T47D (cell line): ENCODE measurements around the gene RAD9B.
"Not testable (repeated sequence)": the region's sequence is repeated elsewhere in the genome, so short reads cannot be mapped to it uniquely, and the experiment has no call there.

Experiments
- DNase-seq, 2 experiments: peaks; one replicate each; pipeline versions ENCODE4 v3.0.0 to v3.0.0-alpha.2; 2011 to 2012; ENCODE audit warnings: low read depth in 1 of 2, low spot score in 1 of 2
- JUND ChIP-seq: IDR thresholded peaks from 2 replicates; pipeline ENCODE4 v1.6.1; 2012; ENCODE audit warnings: low read depth
- in situ Hi-C: cut with HindIII; loops from 2 replicates; pipeline ENCODE4 v1.10.0; 2016; ENCODE audit warnings: low sequenced_read_pairs, low pct_unique_long_range_greater_than_20kb

Gene RAD9B

DNA sequence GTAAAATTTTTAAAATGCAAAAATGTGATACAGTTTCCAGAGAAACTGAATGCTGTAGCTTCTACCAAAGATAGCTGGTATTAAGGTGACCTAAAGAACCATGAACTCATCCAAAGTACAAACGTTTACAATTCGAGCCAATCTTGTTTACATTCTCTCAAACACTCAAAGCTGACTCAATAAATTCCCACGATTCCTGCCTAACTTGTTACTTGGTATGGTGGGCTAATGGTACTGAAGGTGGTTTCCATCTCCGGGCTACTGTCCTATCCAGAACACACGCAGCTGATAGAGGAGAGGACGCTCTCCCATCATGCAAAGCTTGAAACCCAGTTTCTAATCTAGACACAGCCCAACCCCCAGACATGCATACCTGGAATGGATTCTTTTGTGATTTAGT lies 31.5 kb downstream of the RAD9B start:
- no peak for TF ChIP-seq JUND
- peak in 1 of 2 experiments; percentile 26 for DNase-seq
- in situ Hi-C loops = no loop called here

DNA sequence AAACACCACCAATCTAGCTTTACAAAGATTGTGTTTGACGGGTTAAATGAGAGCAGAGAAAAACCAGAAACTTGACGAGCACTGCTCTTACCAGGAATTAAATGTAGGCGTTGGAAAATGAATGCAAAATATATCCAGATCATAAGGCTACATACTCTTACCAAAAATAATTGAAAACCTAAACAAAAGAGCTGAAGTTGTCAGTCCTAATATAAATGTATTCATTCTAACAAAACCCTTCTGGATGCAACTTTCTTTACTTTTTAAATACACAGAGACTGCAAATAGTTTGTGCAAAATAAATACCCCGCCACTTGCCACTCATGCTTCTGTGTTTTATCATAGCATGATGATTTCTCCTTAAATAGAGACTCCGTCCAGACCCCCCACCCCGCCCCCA lies 32.7 kb downstream of the RAD9B start:
- DNase-seq = no peak
- in situ Hi-C loops = no loop called here
- TF ChIP-seq JUND = no peak

DNA sequence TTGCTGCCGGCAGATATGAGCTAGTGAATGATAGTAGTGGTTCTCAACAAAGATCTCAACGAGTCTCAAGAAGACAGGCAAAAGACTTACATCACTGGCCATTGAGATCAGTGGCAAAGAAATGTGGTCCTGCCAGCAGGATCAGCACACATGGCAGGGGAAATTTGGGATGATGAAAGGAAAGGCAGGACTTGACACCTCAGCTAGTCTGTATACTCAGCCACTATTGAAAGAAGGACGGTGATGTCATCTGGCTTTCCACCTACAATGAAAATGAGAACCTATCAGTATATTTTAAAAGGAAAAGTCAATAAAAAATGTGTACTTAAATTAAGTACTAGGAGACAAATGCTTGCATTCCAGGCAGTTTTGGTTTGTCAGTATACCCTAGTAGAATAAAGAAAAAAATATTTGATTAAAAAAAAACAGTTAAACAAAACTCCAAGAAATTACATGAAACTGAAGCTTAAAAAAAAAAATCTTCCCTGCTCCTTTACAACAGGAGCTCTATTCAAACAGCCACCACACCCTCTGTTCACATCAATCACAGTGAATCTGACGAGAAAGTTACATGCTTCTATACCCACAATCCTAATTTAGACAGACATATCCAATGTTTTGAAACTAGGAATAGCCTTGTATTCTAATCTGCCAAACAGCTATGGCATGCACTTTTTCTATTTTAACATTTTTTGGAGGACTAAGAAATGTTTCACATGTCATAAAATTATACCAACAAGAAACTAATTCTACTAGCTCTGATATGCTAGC lies 34.9 kb downstream of the RAD9B start:
- in situ Hi-C loops = no loop called here
- TF ChIP-seq JUND = no peak
- no peak for DNase-seq

DNA sequence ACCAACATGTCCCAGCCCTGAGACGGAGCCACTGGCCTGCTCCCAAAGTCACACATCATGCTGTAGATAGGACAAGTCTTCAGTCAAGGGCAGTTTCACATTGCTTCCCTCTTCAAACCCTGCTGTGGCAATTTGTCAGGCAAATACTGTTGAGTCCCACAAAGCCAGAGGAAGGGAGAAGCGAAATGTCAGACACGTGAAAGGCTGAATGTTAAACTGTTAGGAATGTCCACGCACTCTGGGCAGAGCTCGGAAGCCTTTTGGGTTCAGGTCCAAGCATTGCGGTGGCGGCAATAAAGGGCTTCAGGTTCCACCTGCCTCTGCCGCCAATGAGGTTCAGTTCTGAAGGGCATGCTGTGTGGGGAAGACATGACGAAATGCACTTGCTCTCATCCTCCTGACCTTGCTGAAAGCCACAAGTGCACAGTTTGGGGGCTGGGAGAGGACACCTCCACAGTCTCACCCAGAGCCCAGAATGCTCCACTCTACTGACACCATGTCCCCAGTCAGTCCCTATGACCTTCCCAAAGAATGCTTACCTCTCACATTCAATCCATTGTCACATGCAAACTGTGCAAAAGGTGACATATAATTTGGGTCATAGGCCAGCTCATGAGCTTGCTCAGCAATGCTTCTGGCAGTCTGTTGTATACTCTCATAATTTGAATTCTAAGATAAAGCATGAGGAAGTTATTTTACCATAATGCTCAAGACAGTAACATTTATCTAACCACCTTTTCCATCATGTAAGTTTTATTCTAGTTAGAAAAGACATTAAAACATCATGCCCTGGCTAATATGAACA lies 35.7 kb downstream of the RAD9B start:
- TF ChIP-seq JUND = no peak
- DNase-seq = no peak
- in situ Hi-C loops = no loop called here

DNA sequence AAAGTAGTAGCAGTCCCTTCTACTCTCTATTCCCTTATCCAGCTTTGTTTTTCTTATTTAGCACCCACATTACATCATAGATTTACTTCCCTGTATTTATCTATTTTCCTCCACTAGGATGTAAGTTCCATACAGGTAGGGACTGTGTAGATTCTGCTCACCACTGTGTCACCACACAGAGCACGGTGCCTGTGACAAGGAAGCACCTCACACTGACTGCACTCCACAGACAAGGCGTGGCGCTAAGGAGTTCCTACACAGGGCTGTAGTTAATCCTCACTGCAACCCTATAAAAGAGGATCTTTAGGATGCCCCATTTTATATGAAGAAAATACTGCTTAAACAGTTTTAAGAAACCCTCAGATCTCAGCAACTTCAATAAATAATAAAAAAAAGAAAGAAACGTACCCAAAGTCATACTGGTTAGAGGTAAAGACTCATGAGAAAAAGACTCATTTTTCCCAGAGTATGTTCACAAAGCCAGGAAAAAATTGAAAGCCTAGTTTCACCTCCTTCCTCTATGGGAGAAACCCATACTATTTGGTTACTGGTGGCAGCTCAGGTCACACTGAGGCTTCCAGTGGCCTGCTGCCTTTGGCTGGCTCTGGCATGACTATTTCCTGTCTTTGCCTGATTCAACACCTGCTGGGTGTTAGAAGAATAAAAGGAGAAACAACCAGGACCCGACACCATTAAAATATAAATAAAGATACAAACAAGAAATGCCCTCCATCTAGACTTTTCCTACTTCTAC lies 36.9 kb downstream of the RAD9B start:
- no peak for DNase-seq
- TF ChIP-seq JUND = no peak
- in situ Hi-C loops = no loop called here

DNA sequence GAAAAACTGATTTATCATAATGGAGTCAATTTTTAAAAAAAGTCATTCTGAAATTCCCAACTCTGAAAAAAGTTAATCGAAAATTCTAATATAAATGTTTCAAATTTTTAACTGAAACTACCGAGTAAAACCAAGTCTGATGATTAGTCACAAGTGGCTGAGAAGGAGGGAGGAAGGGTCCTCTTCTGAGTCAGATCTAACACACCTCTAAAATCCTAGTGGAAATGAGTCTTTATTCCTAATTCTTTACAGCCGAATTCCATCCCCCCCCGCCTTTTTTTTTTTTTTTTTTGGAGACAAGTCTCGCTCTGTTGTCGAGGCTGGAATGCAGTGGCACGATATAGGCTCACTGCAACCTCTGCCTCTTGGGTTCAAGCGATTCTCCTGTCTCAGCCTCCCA lies 37.9 kb downstream of the RAD9B start:
- no peak for TF ChIP-seq JUND
- in situ Hi-C loops = no loop called here
- DNase-seq = no peak

DNA sequence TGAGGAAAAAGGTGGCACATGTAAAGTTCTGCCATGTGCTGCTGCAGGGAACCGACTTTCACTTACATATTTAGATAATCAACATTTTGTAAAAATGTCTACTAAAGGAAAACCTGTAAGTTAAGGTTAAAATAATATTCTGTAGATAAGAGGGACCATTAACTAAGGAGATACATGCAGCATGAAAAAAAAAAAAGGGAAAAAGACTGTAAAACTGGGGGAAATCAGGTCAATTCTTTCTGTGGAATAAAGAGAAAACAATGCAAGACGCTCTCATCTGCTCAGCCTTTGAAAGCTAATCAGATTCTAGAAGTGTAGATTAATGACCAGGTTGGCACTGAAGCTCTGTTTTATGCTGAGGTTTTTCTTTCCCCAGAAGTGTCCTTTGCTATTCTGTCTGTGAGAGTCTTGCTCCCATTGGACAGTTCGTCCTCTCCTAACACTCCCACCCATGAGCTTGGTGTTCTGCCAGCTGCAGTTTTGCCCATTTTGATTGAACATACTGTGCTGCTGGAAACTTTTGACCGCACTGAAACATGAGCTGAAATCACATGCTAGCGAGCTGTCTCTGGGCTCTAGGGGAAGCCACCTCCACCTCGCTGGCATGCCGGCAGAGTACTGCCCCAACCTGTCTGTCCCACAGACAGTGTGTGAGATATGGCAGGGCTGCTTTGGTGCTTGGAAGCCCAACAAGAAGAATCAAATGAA lies 41.3 kb downstream of the RAD9B start:
- DNase-seq = peak in 1 of 2 experiments; percentile 32
- no peak for TF ChIP-seq JUND
- in situ Hi-C loops = no loop called here

DNA sequence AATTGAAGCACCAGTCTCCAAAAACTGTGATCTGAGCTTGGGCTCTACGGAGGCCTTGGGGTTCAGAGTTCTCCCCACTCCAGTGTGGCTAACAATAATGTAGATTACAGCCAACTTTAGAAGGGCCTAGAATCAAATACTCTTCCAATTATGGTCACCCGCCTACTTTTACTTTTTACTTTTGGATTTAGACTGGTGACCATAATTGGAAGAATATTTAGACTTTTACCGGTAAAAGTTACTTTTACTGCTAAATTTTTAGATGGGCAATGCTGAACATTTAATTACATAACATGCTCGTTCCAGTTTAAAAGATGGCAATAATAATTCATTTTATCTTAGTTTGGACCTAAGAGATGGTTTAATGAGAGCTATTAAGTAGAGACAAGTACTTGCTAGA lies 41.8 kb downstream of the RAD9B start:
- DNase-seq = no peak
- in situ Hi-C loops = no loop called here
- no peak for TF ChIP-seq JUND

DNA sequence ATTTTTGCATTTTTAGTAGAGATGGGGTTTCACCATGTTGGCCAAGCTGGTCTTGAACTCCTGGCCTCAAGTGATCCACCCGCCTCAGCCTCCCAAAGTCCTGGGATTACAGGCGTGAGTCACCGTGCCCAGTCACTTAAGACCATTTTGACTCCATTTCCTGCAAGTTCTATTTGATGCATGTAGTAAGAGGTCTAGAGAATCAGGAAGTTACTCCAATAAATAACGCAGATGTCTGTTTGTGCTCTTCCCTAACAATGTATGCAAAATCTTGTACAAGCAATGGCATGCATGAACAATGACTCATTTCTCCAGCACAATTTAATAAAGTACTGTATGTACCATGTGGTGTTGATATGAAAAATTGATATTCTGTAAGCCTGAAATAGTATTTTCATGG lies 43.1 kb downstream of the RAD9B start:
- DNase-seq, in situ Hi-C loops: not testable (repeated sequence)

DNA sequence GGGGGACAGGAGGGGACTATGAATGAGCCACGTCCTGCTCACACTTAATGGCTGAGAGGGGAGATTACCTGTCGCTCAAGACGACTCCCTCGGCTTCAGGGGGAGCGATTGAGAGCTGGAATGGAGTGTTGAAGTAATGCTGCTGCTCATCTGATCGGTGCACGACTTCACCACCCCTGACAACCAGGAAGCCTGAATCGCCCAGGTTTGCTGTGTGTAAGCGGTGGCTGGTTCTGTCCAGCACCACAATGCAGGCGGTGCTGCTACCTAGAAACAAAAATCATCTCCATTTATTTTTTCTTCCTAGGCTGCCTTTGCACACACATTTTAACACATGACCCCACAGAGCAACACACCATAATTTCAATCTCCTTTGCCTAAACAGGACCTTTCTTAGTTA lies 43.7 kb downstream of the RAD9B start:
- in situ Hi-C loops = no loop called here
- DNase-seq = no peak

DNA sequence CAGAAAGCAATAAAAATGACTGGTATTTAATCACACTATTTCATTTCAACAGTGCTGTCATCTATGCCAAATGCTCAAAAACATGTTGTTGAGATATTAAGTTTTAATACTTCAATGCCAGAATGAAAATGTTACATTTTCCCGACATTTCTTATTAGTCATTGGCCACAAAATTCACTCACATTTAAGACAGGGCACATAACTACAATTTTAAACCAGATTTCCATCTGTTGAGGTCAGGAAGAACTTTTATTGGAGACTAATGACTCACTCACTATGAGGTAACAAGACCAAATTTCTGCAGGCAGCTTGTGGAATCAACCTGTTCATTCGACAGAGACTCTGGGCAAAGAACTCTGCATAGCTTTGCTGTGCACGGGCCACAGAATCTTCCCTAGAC lies 44.2 kb downstream of the RAD9B start:
- no peak for TF ChIP-seq JUND
- in situ Hi-C loops = no loop called here
- peak in 1 of 2 experiments; percentile 26 for DNase-seq

More for the DNA sequence above, 43.7 kb downstream of the RAD9B start:
- TF ChIP-seq JUND = no peak

DNA sequence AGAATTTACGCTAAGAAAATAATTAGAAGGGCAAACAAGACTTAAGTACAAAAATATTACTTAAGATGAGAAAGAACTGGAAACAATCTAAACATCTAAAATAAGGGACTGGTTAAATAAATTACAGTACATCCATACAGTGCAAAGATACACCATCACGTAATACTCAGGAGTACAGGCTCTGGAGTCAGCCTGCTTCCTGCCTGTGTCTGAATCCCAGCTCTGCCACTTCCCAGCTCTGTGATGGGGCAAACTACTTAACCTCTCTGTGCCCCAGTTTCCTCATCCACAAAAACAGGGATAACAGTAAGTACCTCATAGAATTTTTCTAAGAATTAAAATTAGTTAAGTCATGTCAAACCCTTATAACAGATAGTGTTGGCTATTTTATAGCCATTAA lies 45.0 kb downstream of the RAD9B start:
- TF ChIP-seq JUND = no peak
- DNase-seq = no peak
- in situ Hi-C loops = no loop called here
